ENCODE measurements around the gene TSPYL2. TPM values are rescaled to one million over a fixed set of nuclear protein-coding genes. Genes with fewer than 3 reads are reported as not detected.

TSPYL2 gene
- total RNA-seq, 1 donor from 2014 or later = 3.2 TPM

DNA sequence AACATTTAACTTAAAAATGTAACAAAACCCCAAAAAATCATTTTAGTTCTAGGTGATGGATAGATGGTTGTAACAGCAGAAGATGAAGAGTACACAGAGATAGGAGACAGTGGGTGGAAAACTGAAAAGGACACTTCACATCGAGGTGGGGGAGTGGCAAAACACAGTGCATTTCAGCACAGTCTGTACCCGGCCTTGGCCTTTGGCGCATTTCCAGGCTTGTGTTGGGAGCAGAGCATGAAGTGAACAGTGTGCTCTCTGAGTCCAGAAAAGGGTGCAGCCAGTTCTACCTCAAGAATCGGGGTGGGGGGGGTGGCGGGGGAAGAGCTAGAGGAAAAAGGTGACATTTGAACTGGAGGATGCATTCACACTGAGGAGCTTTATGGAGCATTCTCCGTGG is 4.3 kb downstream of the TSPYL2 start:
- H3K4me3 ChIP-seq (ENCODE audit: low read depth, low read length) = no peak overlapping the region
- no peak for TF ChIP-seq CTCF (conservative IDR thresholded peaks at IDR 0.05; ENCODE audit: low read depth, low read length)
- DNase-seq (ENCODE audit: low read depth) = no peak

- no peak overlapping the region for H3K4me3 ChIP-seq (ENCODE audit: low read depth, low read length)
- DNase-seq (ENCODE audit: low read depth) = no peak
- TF ChIP-seq CTCF (conservative IDR thresholded peaks at IDR 0.05; ENCODE audit: low read depth, low read length) = no peak
These were observed 5.2 kb downstream of the TSPYL2 start for GRCh38 chrX:53087388-53087831.

- H3K4me3 ChIP-seq (ENCODE audit: low read depth, low read length) = peak overlapping the region; percentile 55
- no peak for TF ChIP-seq CTCF (conservative IDR thresholded peaks at IDR 0.05; ENCODE audit: low read depth, low read length)
- DNase-seq (ENCODE audit: low read depth) = no peak
These were observed 6.2 kb downstream of the TSPYL2 start for GRCh38 chrX:53088136-53088974.

DNA sequence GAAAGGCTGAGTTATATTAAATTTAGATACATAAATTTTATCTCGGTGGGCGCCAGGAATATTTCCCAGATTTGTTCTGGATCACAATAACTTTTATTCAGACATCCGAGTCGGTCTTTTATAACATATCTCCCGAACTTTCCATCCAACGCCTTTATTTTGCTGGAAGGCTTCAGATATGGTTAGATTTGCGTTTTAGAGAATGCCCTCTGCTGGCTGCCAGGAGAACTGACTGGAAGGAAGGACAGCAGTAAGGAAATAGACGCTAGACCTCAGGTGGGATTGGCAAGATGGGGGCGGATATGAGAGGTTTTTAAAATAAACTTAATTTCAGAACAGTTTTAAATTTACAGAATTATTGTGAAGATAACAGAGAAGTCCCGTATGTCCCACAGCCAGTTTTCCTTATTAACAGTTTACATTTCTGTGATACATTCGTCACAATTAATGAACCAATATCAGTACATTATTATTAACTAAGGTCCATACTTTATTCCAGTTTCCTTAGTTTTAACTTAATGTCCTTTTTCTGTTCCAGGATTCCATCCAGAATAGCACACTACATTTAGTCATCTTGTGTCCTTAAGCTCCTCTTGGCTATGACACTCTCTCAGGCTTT is 7.2 kb downstream of the TSPYL2 start:
- TF ChIP-seq CTCF (conservative IDR thresholded peaks at IDR 0.05; ENCODE audit: low read depth, low read length) = peak; percentile 74
- DNase-seq (ENCODE audit: low read depth) = no peak
- peak overlapping the region; percentile 55 for H3K4me3 ChIP-seq (ENCODE audit: low read depth, low read length)

DNA sequence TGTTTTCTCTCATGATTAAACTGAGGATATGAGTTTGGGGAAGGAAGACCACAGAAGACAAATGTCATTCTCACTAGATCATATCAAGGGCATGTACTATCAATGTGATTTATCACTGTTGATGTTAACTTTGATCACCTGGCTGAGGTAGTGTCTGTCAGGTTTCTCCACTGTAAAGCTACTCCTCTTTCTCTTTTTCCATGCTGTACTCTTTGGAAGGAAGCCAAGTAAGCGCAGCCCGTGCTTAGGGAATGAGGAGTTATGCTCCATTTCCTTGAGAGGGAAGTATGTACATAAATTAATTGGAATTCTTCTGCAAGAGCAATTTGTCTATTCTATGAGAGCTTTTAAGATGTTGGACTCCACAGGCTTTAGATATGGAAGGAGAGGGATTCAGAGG is 7.8 kb downstream of the TSPYL2 start:
- no peak for TF ChIP-seq CTCF (conservative IDR thresholded peaks at IDR 0.05; ENCODE audit: low read depth, low read length)
- DNase-seq (ENCODE audit: low read depth) = no peak
- no peak overlapping the region for H3K4me3 ChIP-seq (ENCODE audit: low read depth, low read length)

DNA sequence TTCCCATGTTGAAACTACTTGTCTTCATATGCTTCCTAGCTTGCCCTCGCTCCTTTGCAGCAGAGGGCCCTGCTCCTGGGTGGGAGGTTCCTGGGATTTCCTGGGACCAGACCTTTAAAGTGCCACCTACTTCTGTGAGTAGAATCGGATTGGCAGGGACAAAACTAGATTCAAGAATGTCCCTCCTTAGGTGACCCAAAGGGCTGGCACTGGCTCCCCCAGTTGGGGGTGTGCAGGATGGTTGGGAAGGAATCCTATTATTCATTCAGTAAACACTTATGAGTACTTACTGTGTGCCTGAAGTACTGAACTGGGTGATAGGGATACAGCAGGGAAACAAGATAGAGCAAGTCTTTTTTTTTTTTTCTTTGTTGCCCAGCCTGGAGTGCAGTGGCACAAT is 9.2 kb downstream of the TSPYL2 start:
- no peak for DNase-seq (ENCODE audit: low read depth)
- no peak for TF ChIP-seq CTCF (conservative IDR thresholded peaks at IDR 0.05; ENCODE audit: low read depth, low read length)
- no peak overlapping the region for H3K4me3 ChIP-seq (ENCODE audit: low read depth, low read length)
